GM10248 (cell line): ENCODE data around the gene FAM13C.

ENCODE experiments used
- CTCF ChIA-PET: fragments of 300-600 bp; sonication (Branson Sonifier 250); formaldehyde crosslinking; extraction: SDS; loops from one replicate; lab custom pipeline; 2021; ENCODE audit warnings: antibody characterized with exemption; lab: Yijun Ruan, JAX
- POLR2A ChIA-PET: fragments of 350-650 bp; sonication (Branson Sonifier 250); formaldehyde crosslinking; extraction: SDS; loops from one replicate; lab custom pipeline; 2020; ENCODE audit warnings: antibody characterized with exemption; lab: Yijun Ruan, JAX
- DNase-seq: peaks from one replicate; pipeline ENCODE4 v3.0.0; 2012; ENCODE audit errors: extremely low spot score
- TF ChIP-seq, protein P1 (sequence below): IDR thresholded peaks from 2 replicates; pipeline ENCODE4 v1.5.1; 2012; ENCODE audit warnings: mild to moderate bottlenecking, low read depth; ENCODE audit errors: extremely low read depth, missing control alignments, control extremely low read depth

The FAM13C gene

GRCh38 chr10:59339351-59339750, 23.0 kb downstream of the FAM13C start:
- ChIA-PET CTCF (interaction anchor here (1.0 kb wide), 1 partner anchor 10 kb away, joined by 3 read pairs; no protein-coding TSS in a partner anchor), POLR2A (no interaction called here)
- TF ChIP-seq, protein P1, sequence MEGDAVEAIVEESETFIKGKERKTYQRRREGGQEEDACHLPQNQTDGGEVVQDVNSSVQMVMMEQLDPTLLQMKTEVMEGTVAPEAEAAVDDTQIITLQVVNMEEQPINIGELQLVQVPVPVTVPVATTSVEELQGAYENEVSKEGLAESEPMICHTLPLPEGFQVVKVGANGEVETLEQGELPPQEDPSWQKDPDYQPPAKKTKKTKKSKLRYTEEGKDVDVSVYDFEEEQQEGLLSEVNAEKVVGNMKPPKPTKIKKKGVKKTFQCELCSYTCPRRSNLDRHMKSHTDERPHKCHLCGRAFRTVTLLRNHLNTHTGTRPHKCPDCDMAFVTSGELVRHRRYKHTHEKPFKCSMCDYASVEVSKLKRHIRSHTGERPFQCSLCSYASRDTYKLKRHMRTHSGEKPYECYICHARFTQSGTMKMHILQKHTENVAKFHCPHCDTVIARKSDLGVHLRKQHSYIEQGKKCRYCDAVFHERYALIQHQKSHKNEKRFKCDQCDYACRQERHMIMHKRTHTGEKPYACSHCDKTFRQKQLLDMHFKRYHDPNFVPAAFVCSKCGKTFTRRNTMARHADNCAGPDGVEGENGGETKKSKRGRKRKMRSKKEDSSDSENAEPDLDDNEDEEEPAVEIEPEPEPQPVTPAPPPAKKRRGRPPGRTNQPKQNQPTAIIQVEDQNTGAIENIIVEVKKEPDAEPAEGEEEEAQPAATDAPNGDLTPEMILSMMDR: no peak
- DNase-seq: no peak

DNA sequence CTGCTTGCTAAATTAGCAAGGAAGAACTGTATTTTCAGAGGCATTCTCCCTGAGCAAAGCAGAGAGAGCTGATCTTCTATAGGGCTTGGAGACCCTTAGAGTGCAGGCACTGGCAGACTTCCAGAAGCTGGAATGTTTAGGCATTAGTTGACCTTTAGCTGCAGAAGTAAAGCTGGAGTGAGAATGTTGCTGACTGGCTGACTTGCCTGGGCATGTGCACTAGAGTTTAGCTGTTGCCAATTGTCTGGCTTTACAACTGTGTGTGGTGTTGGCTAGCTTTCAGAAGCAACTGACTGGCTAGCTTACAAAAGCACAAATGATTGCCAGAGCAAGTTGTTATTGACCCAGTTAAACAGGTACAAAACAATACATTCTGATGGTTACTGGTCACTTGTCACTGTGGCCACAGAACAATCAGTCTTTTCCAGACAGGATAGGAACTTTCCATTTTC, 25.1 kb downstream of the FAM13C start:
- POLR2A ChIA-PET: no interaction called here
- no peak for DNase-seq
- CTCF ChIA-PET: interaction anchor here (1.1 to 2.1 kb wide), 3 partner anchors 14 to 21 kb away, joined by 3 to 6 read pairs (median 4); no protein-coding TSS in a partner anchor
- TF ChIP-seq, protein P1: no peak

DNA sequence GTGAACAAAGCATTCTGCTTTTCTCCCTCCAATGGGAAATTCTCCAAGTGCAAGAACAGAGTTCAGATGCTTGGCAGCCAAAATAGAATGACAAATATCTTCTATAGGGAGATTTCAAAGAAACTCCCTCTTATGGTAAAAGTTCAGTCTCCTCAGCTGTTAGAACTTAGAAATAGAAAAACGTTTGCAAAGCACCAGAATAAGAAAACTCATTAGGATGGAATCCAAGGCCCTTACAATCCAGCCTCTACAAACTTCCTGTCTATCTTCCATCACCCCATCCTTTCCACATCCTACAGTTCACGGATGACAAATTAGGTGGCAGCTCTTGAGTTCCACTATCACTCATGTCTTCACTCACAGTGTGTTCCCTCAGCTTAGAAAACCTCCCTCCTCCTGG, 25.7 kb downstream of the FAM13C start:
- ChIA-PET POLR2A (no interaction called here), CTCF (interaction anchor here (1.1 to 2.1 kb wide), 3 partner anchors 15 to 35 kb away, joined by 4 to 7 read pairs (median 6); no protein-coding TSS in a partner anchor)
- TF ChIP-seq, protein P1: no peak
- DNase-seq: no peak

DNA sequence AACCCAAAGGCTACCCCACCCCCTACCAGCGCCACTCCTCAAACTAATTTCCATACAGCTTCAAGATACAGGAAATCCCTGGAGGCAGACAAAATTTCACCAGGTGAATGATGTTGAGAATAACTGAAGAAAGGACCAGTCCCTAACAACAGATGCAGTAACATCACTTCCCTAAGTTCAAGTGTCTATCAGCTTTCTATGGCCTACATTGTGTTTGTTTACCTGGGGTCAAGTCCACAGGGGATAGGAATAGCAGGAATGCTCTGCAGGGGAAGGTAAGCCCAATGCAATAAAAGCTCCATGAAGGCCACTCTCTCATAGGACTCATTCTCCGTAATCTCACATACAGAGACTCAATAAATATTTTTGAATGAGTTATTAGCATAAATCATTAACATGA, 26.9 kb downstream of the FAM13C start:
- TF ChIP-seq, protein P1: no peak
- DNase-seq: no peak
- ChIA-PET POLR2A (no interaction called here), CTCF (interaction anchor here (2.0 to 2.1 kb wide), 2 partner anchors 15 to 34 kb away, joined by 6 to 7 read pairs; no protein-coding TSS in a partner anchor)

DNA sequence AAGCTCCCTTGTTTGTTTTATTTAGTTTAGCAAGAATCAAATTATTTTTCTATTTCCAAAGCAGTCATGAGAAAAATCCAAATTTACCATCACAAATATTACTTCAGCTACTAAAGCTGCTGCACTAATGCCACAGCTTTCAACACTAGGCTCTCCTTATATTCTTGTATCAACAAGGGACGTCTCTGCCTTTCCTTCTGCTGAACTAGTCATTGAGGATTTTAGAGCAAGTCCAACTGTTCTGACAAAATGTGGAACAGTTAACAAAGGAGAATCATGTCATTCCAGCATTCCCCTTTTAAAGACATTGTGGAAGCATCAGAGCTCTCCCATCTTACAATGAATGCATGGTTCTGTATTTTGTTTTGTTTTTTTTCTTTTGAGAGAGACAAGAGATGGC, 28.6 kb downstream of the FAM13C start:
- TF ChIP-seq, protein P1: no peak
- POLR2A ChIA-PET: no interaction called here
- DNase-seq: no peak
- CTCF ChIA-PET: no interaction called here

GRCh38 chr10:59332581-59332980, 29.8 kb downstream of the FAM13C start:
- ChIA-PET POLR2A (no interaction called here), CTCF (interaction anchor here (1.0 kb wide), 1 partner anchor 12 kb away, joined by 3 read pairs; no protein-coding TSS in a partner anchor)
- no peak for DNase-seq
- TF ChIP-seq, protein P1: no peak
